ENCODE results near the gene PLCD1. TPM values are rescaled to one million over a fixed set of nuclear protein-coding genes. Genes with fewer than 3 reads are reported as not detected.

The PLCD1 gene
- total and polyA plus RNA-seq, 2 of the 13 experiments (the other 11 are each of a cell fraction or from before 2014, with no cell fraction given): 10.1 to 12.4 TPM

- TF ChIP-seq AFF4 (CRISPR knock-in tag; IDR thresholded peaks at IDR 0.05) (no peak), TBL1XR1 (IDR thresholded peaks at IDR 0.05; ENCODE audit: borderline replicate concordance, low read length, partially characterized antibody) (no peak), FOXJ3 (CRISPR knock-in tag; IDR thresholded peaks at IDR 0.05; ENCODE audit: borderline replicate concordance) (no peak), SIX4 (CRISPR knock-in tag; IDR thresholded peaks at IDR 0.05) (no peak)
These were observed 14.0 kb downstream of the PLCD1 start (continued) for GRCh38 chr3:38015485-38015884.

- Histone ChIP-seq H3K4me3 (replicated peaks in 1 of 3; ENCODE audit: insufficient read depth in 1 of 3, low read depth in 2 of 3, low read length in 3 of 3) (no peak overlapping the region), H3K27ac (ENCODE audit: extremely low read length, insufficient read depth, low read length) (no peak overlapping the region), H3K9me3 (ENCODE audit: low read length) (no peaks in the 10 kb centered on the region), H3K4me1 (ENCODE audit: insufficient read depth, low read length) (peaks cover 1% of the 10 kb centered on the region), H3K4me2 (ENCODE audit: low read depth, low read length) (no peak overlapping the region), H2AFZ (ENCODE audit: low read length) (no peak overlapping the region), H3K36me3 (replicated peaks in 1 of 2; ENCODE audit: control insufficient read depth in 1 of 2, insufficient read depth in 2 of 2, low read length in 2 of 2) (peaks cover 3 to 6% of the 10 kb centered on the region in 2 experiments; a peak in 3 of 5 replicates), H4K20me1 (ENCODE audit: insufficient read depth, low read length) (no peaks in the 10 kb centered on the region), H3K9ac (ENCODE audit: insufficient read depth, low read depth, low read length) (no peak overlapping the region), H3K79me2 (ENCODE audit: insufficient read depth, low read length) (no peaks in the 10 kb centered on the region), H3K27me3 (ENCODE audit: control insufficient read depth in 1 of 2, insufficient read depth in 2 of 2, low read length in 2 of 2) (no peaks in the 10 kb centered on the region)
- in situ Hi-C loops (cut with HindIII; ENCODE audit: extremely low pct_ligation_motif_present, low pct_unique_long_range_greater_than_20kb) (no loop called here), intact Hi-C loops (cut with micrococcal nuclease; ENCODE audit: unreplicated experiment) (no loop called here)
- DNase-seq (ENCODE audit: low spot score) (no peak), FAIRE-seq (no peak), ATAC-seq (no peak)
- 99% methylated on average over 12 of the region's 21 CpGs for WGBS (ENCODE audit: low lambda C conversion rate)
- CTCF ChIA-PET (ENCODE audit: low intra/inter-chr PET ratio, low total read pairs): no interaction called here
- no TSS peak for BruUV-seq (replicated peaks)
- TF ChIP-seq ZNF619 (CRISPR knock-in tag; IDR thresholded peaks at IDR 0.05) (no peak), ETV6 (CRISPR knock-in tag; conservative IDR thresholded peaks at IDR 0.05) (no peak), AGO1 (IDR thresholded peaks at IDR 0.05; ENCODE audit: low read depth, low read length, poor library complexity, severe bottlenecking) (peak; percentile 79), AGO2 (optimal IDR thresholded peaks at IDR 0.05; ENCODE audit: low read depth, low read length) (peak; percentile 48), TSC22D2 (CRISPR knock-in tag; IDR thresholded peaks at IDR 0.05; ENCODE audit: borderline replicate concordance) (no peak), ZNF460 (CRISPR knock-in tag; IDR thresholded peaks at IDR 0.05; ENCODE audit: borderline replicate concordance) (no peak), ZNF232 (CRISPR knock-in tag; IDR thresholded peaks at IDR 0.05; ENCODE audit: borderline replicate concordance) (no peak), ARHGAP35 (CRISPR knock-in tag; IDR thresholded peaks at IDR 0.05; ENCODE audit: borderline replicate concordance) (no peak)
- POLR2A ChIA-PET: no interaction called here
These were observed 18.3 kb downstream of the PLCD1 start for GRCh38 chr3:38011111-38011510.

Data from HepG2 (cell line).